Thyroid gland (tissue), 4 donors: ENCODE measurements around the gene AIRE. TPM values are rescaled to one million over a fixed set of nuclear protein-coding genes. Genes with fewer than 3 reads are reported as not detected.
A peak's percentile ranks its signal among the peaks of the same experiment; 100 is the strongest.

Source experiments
- DNase-seq, 2 donors: peaks; one replicate each; pipeline ENCODE4 v3.0.0-alpha.2; 2019
- H3K27ac ChIP-seq, 3 donors: fragments of 200-600 bp; sonication (generic); 1 replicate in 2 of 3; 2 replicates in 1 of 3; pipeline ENCODE4 v1.5.1; 2016 to 2019; ENCODE audit warnings: mild to moderate bottlenecking in 1 of 3, moderate library complexity in 1 of 3
- H3K27me3 ChIP-seq: fragments of 200-600 bp; sonication (generic); one replicate; pipeline ENCODE4 v1.5.1; 2019
- H3K36me3 ChIP-seq, 2 donors: fragments of 200-600 bp; sonication (generic); one replicate each; pipeline ENCODE4 v1.5.1; 2016 to 2019
- H3K4me1 ChIP-seq, 2 donors: fragments of 200-600 bp; sonication (generic); one replicate each; pipeline ENCODE4 v1.5.1; 2017 to 2019
- H3K4me3 ChIP-seq, 3 donors: fragments of 200-600 bp; sonication (generic); replicated peaks in 1 of 3; 1 replicate in 2 of 3; 2 replicates in 1 of 3; pipeline ENCODE4 v1.5.1; 2016; ENCODE audit warnings: mild to moderate bottlenecking in 1 of 3
- H3K9me3 ChIP-seq: fragments of 200-600 bp; sonication (generic); one replicate; pipeline ENCODE4 v1.5.1; 2017
- CTCF ChIP-seq, 6 experiments: fragments of 200-600 bp in 3 of 6; fragments of 450-650 bp in 3 of 6; sonication (generic) in 3 of 6; IDR thresholded peaks; one replicate each; pipeline ENCODE4 v1.5.1; 2016 to 2019; ENCODE audit warnings: antibody characterized with exemption in 6 of 6, mild to moderate bottlenecking in 2 of 6, inconsistent platforms in 1 of 6, moderate library complexity in 1 of 6
- POLR2A ChIP-seq, 2 donors: fragments of 450-650 bp; IDR thresholded peaks; one replicate each; pipeline ENCODE4 v1.6.1; 2017; ENCODE audit warnings: antibody characterized with exemption in 2 of 2, mild to moderate bottlenecking in 2 of 2, moderate library complexity in 1 of 2
- WGBS, 2 donors: methylation state at CpG; one replicate each; pipeline ENCODE4 v1.1.5; 2017; 5-methylcytosine and 5-hydroxymethylcytosine counted together
- intact Hi-C: fragments of 100-400 bp; cut with DNase I; formaldehyde crosslinking; loops from one replicate; pipeline ENCODE4 v1.15.1; 2023
- total RNA-seq, 4 donors: library from RNA; depleted of rRNA; stranded (reverse); fragments of >200 nt; gene quantifications; one replicate each; pipeline ENCODE4 v1.2.3, GENCODE V29; 2016

The AIRE gene
- total RNA-seq, 4 donors from 2014 or later: 0.13 TPM; not detected in 3

- Histone ChIP-seq H3K4me3 (no peak overlapping the region), H3K4me1 (peaks cover 5 to 6% of the 10 kb centered on the region in 2 donors), H3K27ac (no peak overlapping the region), H3K27me3 (no peaks in the 10 kb centered on the region), H3K9me3 (no peaks in the 10 kb centered on the region), H3K36me3 (peaks cover 5 to 17% of the 10 kb centered on the region in 2 donors)
- 71 to 89% methylated on average over 9 to 22 of the region's 26 CpGs for WGBS, 2 donors
- intact Hi-C loops: no loop called here
- no peak for DNase-seq
- TF ChIP-seq CTCF (IDR thresholded peaks at IDR 0.05): no peak
- no peak for TF ChIP-seq POLR2A (IDR thresholded peaks at IDR 0.05)
These were observed 48.8 kb downstream of the AIRE start for GRCh38 chr21:44334329-44335030.

DNA sequence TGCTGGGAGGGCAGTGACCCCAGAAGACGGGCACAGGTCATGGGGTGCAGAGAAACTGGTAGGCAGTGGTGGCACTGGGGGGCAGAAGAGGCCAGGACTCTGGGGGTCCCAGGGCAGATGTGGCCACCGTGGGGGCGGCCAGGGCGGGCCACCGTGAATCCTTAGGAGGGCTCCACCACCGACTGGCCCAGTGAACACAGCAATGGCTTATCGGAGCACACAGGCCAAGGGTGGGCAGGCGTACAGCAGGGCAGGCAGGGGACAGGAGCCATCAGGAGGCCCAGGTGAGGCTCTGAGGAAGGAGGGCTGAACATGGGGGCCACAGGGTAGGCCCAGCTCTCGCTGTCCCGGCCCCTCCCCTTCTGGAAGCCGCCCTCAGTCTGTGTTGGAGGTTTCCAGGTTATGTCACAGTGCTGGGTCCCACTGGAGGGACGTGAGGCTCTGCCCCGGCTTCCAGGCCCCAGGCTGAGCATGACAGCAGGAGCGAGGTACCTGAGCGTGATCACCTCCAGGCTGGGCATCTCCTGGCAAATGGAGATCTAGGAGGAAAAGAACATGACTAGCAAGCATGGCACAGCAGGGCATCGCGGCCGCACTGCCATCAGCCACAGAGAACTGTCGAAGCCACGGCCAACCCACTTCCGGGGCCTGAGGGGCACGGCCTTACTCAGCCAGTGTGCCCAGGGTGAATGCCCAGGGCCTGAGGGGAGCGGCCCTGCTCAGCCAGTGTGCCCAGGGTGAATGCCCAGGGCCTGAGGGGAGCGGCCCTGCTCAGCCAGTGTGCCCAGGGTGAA lies 49.8 kb downstream of the AIRE start:
- WGBS, 2 donors: 91 to 94% methylated on average over 10 to 24 of the region's 24 CpGs

DNA sequence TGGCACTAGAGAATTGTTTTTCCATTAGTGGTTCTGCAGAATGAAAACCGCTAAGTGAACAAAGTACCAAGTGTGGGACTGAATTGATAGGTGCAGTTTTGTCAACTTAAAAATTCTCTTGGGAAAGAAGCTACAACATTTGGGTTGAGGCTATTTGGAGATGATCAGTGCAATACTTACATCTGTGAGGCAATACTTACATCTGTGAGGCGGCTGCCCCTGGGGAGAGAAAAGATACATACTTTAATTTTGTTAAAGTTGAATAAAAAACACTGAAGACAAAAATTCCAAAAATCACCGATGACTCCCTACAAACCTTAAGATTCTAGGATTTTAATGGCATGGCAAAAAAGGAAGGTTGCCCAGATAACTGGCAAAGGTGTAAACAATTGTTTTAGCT lies 51.8 kb downstream of the AIRE start:
- no peak for DNase-seq
- H3K4me3 ChIP-seq: no peak overlapping the region
- peaks cover 4 to 14% of the 10 kb centered on the region in 2 donors for H3K36me3 ChIP-seq
- H3K9me3 ChIP-seq: no peaks in the 10 kb centered on the region
- H3K27ac ChIP-seq: no peak overlapping the region
- no peaks in the 10 kb centered on the region for H3K27me3 ChIP-seq
- 85 to 95% methylated on average over 3 of the region's 3 CpGs for WGBS, 2 donors
- intact Hi-C loops: no loop called here
- peaks cover 11 to 14% of the 10 kb centered on the region in 2 donors for H3K4me1 ChIP-seq
- TF ChIP-seq POLR2A (IDR thresholded peaks at IDR 0.05) (no peak), CTCF (IDR thresholded peaks at IDR 0.05) (no peak)

More for the DNA sequence above, 49.8 kb downstream of the AIRE start:
- Histone ChIP-seq H3K4me3 (no peak overlapping the region), H3K27ac (no peak overlapping the region), H3K9me3 (no peaks in the 10 kb centered on the region), H3K36me3 (peaks cover 5 to 17% of the 10 kb centered on the region in 2 donors), H3K27me3 (no peaks in the 10 kb centered on the region), H3K4me1 (peaks cover 11 to 14% of the 10 kb centered on the region in 2 donors)
- no peak for TF ChIP-seq POLR2A (IDR thresholded peaks at IDR 0.05)
- TF ChIP-seq CTCF (IDR thresholded peaks at IDR 0.05): no peak
- no peak for DNase-seq
- intact Hi-C loops: no loop called here

- H3K4me1 ChIP-seq: peaks cover 11 to 14% of the 10 kb centered on the region in 2 donors
- 10 to 15% methylated on average over 14 to 21 of the region's 47 CpGs for WGBS, 2 donors
- peak overlapping the region; percentile 57 to 79 (median 68) for H3K27ac ChIP-seq
These were observed 52.5 kb downstream of the AIRE start for GRCh38 chr21:44337941-44338895.

More at GRCh38 chr21:44337941-44338895, 52.5 kb downstream of the AIRE start:
- Histone ChIP-seq H3K27me3 (no peaks in the 10 kb centered on the region), H3K4me3 (peak overlapping the region in 1 of 3 donors; percentile 22), H3K9me3 (no peaks in the 10 kb centered on the region), H3K36me3 (peaks cover 0 to 11% of the 10 kb centered on the region in 2 donors)
- TF ChIP-seq POLR2A (IDR thresholded peaks at IDR 0.05): no peak
- peak in 4 of 6 experiments; percentile 20 to 39 (median 30) for TF ChIP-seq CTCF (IDR thresholded peaks at IDR 0.05)
- intact Hi-C loops: no loop called here
- peak; percentile 67 to 73 for DNase-seq
